HCT116 (cell line): ENCODE results near the gene GTF3C5. TPM values are rescaled to one million over a fixed set of nuclear protein-coding genes. Genes with fewer than 3 reads are reported as not detected.

Experiments used
- ATAC-seq: fragments of 200-7000 bp; cut with Tn5 transposase; 2 replicates; pipeline ENCODE4 v1.9.1; 2020; ENCODE audit warnings: mild to moderate bottlenecking, moderate library complexity
- BruUV-seq: library from RNA; stranded (reverse); fragments of 400-500 nt; replicated peaks from 2 replicates; lab custom pipeline; 2021; lab: Mats Ljungman, UMichigan
- CTCF ChIA-PET: fragments of 300-600 bp; sonication (Branson Sonifier 250); formaldehyde crosslinking; loops from one replicate; lab custom pipeline; 2021; ENCODE audit warnings: antibody characterized with exemption; lab: Charles Lee
- POLR2A ChIA-PET: fragments of 300-600, 350-600 bp; sonication (Branson Sonifier 250); formaldehyde crosslinking; loops from one replicate; lab custom pipeline; 2021; ENCODE audit warnings: antibody characterized with exemption; lab: Charles Lee
- RAD21 ChIA-PET, 2 experiments: fragments of 300-600 bp; sonication (Branson Sonifier 250); formaldehyde crosslinking; loops; one replicate each; lab custom pipeline; 2023; ENCODE audit warnings: low total read pairs in 2 of 2; ENCODE audit not compliant: uncharacterized antibody in 2 of 2, unreplicated experiment in 2 of 2, low non-redundant PET in 1 of 2; lab: Charles Lee
- DNase-seq: peaks from one replicate; pipeline ENCODE4 v3.0.0-alpha.2; 2010; ENCODE audit warnings: low read depth, low spot score
- H2AFZ ChIP-seq: fragments of 200-600 bp; shearing (Covaris generic), sonication (generic); 2 replicates; pipeline ENCODE4 v1.6.1; 2017; ENCODE audit warnings: low read depth, mixed run types, mixed read lengths, antibody characterized with exemption, low read length; ENCODE audit not compliant: poor library complexity, severe bottlenecking
- H3K27ac ChIP-seq: 2 replicates; pipeline ENCODE4 v1.5.1; 2012; ENCODE audit warnings: low read depth, low read length
- H3K27me3 ChIP-seq: fragments of 200-600 bp; sonication (generic); 2 replicates; pipeline ENCODE4 v1.6.1; 2016; ENCODE audit warnings: mixed run types, low read length, mixed read lengths; ENCODE audit not compliant: insufficient read depth
- H3K36me3 ChIP-seq, 2 experiments: fragments of 200-500 bp in 1 of 2; fragments of 200-600 bp in 1 of 2; sonication (Bioruptor generic) in 1 of 2; sonication (generic) in 1 of 2; 2 replicates each; pipeline versions ENCODE4 v1.5.1 to v1.6.1; 2014 to 2016; ENCODE audit warnings: low read length in 2 of 2, inconsistent platforms in 1 of 2, mixed read lengths in 1 of 2, mixed run types in 1 of 2; ENCODE audit not compliant: insufficient read depth in 2 of 2, control insufficient read depth in 1 of 2
- H3K4me1 ChIP-seq, 2 experiments: fragments of 200-600 bp in 1 of 2; sonication (generic) in 1 of 2; 2 replicates each; pipeline versions ENCODE4 v1.5.1 to v1.6.1; 2012 to 2017; ENCODE audit warnings: low read length in 2 of 2, inconsistent platforms in 1 of 2, mild to moderate bottlenecking in 1 of 2, mixed read lengths in 1 of 2, mixed run types in 1 of 2, moderate library complexity in 1 of 2; ENCODE audit not compliant: insufficient read depth in 2 of 2, control insufficient read depth in 1 of 2
- H3K4me2 ChIP-seq: fragments of 200-600 bp; sonication (generic); 2 replicates; pipeline ENCODE4 v1.6.1; 2017; ENCODE audit warnings: mixed run types, low read length, mixed read lengths
- H3K4me3 ChIP-seq, 2 experiments: fragments of 200-600 bp in 1 of 2; sonication (generic) in 1 of 2; replicated peaks in 1 of 2; 2 replicates each; pipeline ENCODE4 v1.5.1; 2011 to 2016; ENCODE audit warnings: low read length in 2 of 2, control low read depth in 1 of 2, low read depth in 1 of 2, mild to moderate bottlenecking in 1 of 2, mixed read lengths in 1 of 2, mixed run types in 1 of 2
- H3K79me2 ChIP-seq: fragments of 200-600 bp; sonication (generic); 2 replicates; pipeline ENCODE4 v1.6.1; 2017; ENCODE audit warnings: mild to moderate bottlenecking, mixed run types, low read length, moderate library complexity, mixed read lengths; ENCODE audit not compliant: insufficient read depth
- H3K9ac ChIP-seq: fragments of 200-600 bp; sonication (generic); 2 replicates; pipeline ENCODE4 v1.6.1; 2016; ENCODE audit warnings: low read length, mixed read lengths
- H3K9me2 ChIP-seq: fragments of 200-600 bp; sonication (generic), shearing (Covaris generic); 2 replicates; pipeline ENCODE4 v1.6.1; 2017; ENCODE audit warnings: mixed run types, mild to moderate bottlenecking, moderate library complexity; ENCODE audit not compliant: insufficient read depth
- H3K9me3 ChIP-seq, 2 experiments: fragments of 200-500 bp in 1 of 2; fragments of 200-600 bp in 1 of 2; sonication (Bioruptor generic) in 1 of 2; sonication (generic) in 1 of 2; 2 replicates each; pipeline ENCODE4 v1.6.1; 2014 to 2017; ENCODE audit warnings: low read length in 2 of 2, mixed read lengths in 2 of 2, inconsistent platforms in 1 of 2, low read depth in 1 of 2, mild to moderate bottlenecking in 1 of 2, mixed run types in 1 of 2, moderate library complexity in 1 of 2; ENCODE audit not compliant: control insufficient read depth in 1 of 2, insufficient read depth in 1 of 2
- H4K20me1 ChIP-seq: fragments of 200-600 bp; sonication (generic), shearing (Covaris generic); 2 replicates; pipeline ENCODE4 v1.6.1; 2017; ENCODE audit warnings: mixed run types, mild to moderate bottlenecking, moderate library complexity; ENCODE audit not compliant: insufficient read depth
- CEBPB ChIP-seq: IDR thresholded peaks from 2 replicates; pipeline ENCODE4 v1.6.1; 2012; ENCODE audit warnings: low read depth
- CTCF ChIP-seq, 3 experiments: fragments of 200-600 bp in 1 of 3; sonication (generic) in 1 of 3; IDR thresholded peaks in 2 of 3; conservative IDR thresholded peaks in 1 of 3; 2 replicates each; pipeline ENCODE4 v1.5.1; 2012 to 2017; ENCODE audit warnings: low read depth in 2 of 3, low read length in 2 of 3, antibody characterized with exemption in 1 of 3, borderline replicate concordance in 1 of 3, control low read depth in 1 of 3, mild to moderate bottlenecking in 1 of 3, mixed read lengths in 1 of 3, mixed run types in 1 of 3, moderate library complexity in 1 of 3; ENCODE audit not compliant: insufficient read depth in 1 of 3
- ELF1 ChIP-seq: IDR thresholded peaks from 2 replicates; pipeline ENCODE4 v1.6.1; 2012; ENCODE audit warnings: low read depth, borderline replicate concordance
- JUND ChIP-seq: IDR thresholded peaks from 2 replicates; pipeline ENCODE4 v1.6.1; 2012
- POLR2A ChIP-seq: IDR thresholded peaks from 2 replicates; pipeline ENCODE4 v1.7.0; 2011; ENCODE audit warnings: borderline replicate concordance; ENCODE audit not compliant: insufficient read depth, insufficient read length; ENCODE audit errors: extremely low read depth
- RAD21 ChIP-seq: IDR thresholded peaks from 2 replicates; pipeline ENCODE4 v1.6.1; 2012; ENCODE audit warnings: low read depth, mild to moderate bottlenecking
- REST ChIP-seq: IDR thresholded peaks from 2 replicates; pipeline ENCODE4 v1.6.1; 2012; ENCODE audit warnings: low read depth
- SIN3A ChIP-seq: IDR thresholded peaks from 2 replicates; pipeline ENCODE4 v1.6.1; 2012; ENCODE audit warnings: low read depth
- SP1 ChIP-seq: IDR thresholded peaks from 2 replicates; pipeline ENCODE4 v1.6.1; 2012; ENCODE audit warnings: low read depth
- YY1 ChIP-seq: IDR thresholded peaks from 2 replicates; pipeline ENCODE4 v1.6.1; 2011; ENCODE audit warnings: low read length, low read depth, moderate library complexity, mild to moderate bottlenecking; ENCODE audit not compliant: insufficient replicate concordance; ENCODE audit errors: extremely low read depth
- intact Hi-C: fragments of 100-400 bp; cut with micrococcal nuclease; formaldehyde crosslinking; loops from 2 replicates; pipeline ENCODE4 v1.10.0; 2022
- total RNA-seq: library from RNA; stranded (reverse); gene quantifications from one replicate; pipeline ENCODE4 v1.2.1, GENCODE V29; 2021; ENCODE audit not compliant: unreplicated experiment
- TF ChIP-seq, protein P1 (sequence below): IDR thresholded peaks from 2 replicates; pipeline ENCODE4 v1.6.1; 2011; ENCODE audit warnings: mild to moderate bottlenecking, low read length, moderate library complexity; ENCODE audit not compliant: insufficient replicate concordance; ENCODE audit errors: extremely low read depth

Gene GTF3C5
- total RNA-seq, 1 experiment from 2014 or later: 95.1 TPM

DNA sequence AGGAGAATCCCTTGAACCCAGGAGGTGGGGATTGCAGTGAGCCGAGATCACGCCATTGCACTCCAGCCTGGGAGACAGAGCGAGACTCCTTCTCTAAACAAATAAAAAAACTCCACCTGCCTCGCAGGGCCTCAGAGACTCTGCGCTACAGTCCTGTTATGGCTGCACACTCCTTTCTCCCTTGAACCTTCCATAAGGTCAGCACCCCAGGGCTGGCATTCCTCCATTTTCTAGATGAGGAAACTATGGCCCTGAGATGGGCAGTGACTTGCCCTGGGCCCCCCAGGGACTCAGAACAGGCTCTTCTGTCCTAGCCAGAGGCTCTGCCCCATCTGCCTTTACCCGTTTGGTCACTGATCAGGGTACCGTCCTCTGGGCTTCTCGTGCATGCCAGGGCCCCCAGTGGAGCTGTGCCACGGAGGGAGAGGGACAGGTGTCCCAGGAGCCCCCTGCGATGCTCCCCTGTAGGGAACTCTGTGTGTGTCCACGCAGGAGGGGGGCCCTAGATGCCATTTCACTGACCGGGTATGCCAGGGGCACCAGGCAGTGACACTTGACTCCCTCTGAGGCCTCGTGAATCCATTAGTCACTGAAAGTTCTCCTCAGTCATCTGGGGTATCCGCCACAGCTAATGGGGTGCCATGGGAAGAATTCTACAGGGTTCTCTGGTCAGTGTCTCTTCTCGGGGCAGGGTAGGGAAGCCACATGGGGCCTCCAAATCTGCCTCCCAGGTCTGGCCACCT, 74.1 kb downstream of the GTF3C5 start:
- ChIA-PET POLR2A (no interaction called here), CTCF (interaction anchor here (2.1 kb wide), 1 partner anchor 39 kb away, joined by 7 read pairs; no protein-coding TSS in a partner anchor)
- H3K9me3 ChIP-seq: no peaks in the 10 kb centered on the region
- no peaks in the 10 kb centered on the region for H3K4me1 ChIP-seq
- H3K9me2 ChIP-seq: no peaks in the 10 kb centered on the region
- TF ChIP-seq ELF1: no peak
- TF ChIP-seq, all 23 proteins: peak for 0
- RAD21 ChIA-PET: no interaction called here
- intact Hi-C loops: no loop called here
- no peak overlapping the region for H3K27ac ChIP-seq
- no peaks in the 10 kb centered on the region for H3K27me3 ChIP-seq
- no peak overlapping the region for H2AFZ ChIP-seq
- no peaks in the 10 kb centered on the region for H4K20me1 ChIP-seq
- no peak overlapping the region for H3K9ac ChIP-seq
- H3K79me2 ChIP-seq: no peaks in the 10 kb centered on the region
- no peak overlapping the region for H3K4me2 ChIP-seq
- H3K4me3 ChIP-seq: no peak overlapping the region
- ATAC-seq (no peak), DNase-seq (no peak)
- peaks cover 21 to 53% of the 10 kb centered on the region in 2 experiments for H3K36me3 ChIP-seq
- BruUV-seq: no TSS peak

GRCh38 chr9:133105461-133105770, 74.6 kb downstream of the GTF3C5 start:
- ChIA-PET POLR2A (interaction anchor here (0.7 kb wide), 1 partner anchor 1220 kb away, joined by 3 read pairs; no protein-coding TSS in a partner anchor), CTCF (interaction anchor here (2.1 kb wide), 1 partner anchor 39 kb away, joined by 7 read pairs; no protein-coding TSS in a partner anchor)
- BruUV-seq: no TSS peak
- TF ChIP-seq YY1 (no peak), POLR2A (no peak), CTCF (IDR thresholded peaks at IDR 0.05 in 2 of 3, conservative IDR thresholded peaks at IDR 0.05 in 1 of 3; ENCODE audit: borderline replicate concordance in 1 of 3, insufficient read depth in 1 of 3, low read depth in 2 of 3, low read length in 2 of 3) (no peak), RAD21 (no peak), JUND (no peak), SIN3A (no peak), REST (no peak), CEBPB (no peak), SP1 (no peak)
- TF ChIP-seq, protein P1, sequence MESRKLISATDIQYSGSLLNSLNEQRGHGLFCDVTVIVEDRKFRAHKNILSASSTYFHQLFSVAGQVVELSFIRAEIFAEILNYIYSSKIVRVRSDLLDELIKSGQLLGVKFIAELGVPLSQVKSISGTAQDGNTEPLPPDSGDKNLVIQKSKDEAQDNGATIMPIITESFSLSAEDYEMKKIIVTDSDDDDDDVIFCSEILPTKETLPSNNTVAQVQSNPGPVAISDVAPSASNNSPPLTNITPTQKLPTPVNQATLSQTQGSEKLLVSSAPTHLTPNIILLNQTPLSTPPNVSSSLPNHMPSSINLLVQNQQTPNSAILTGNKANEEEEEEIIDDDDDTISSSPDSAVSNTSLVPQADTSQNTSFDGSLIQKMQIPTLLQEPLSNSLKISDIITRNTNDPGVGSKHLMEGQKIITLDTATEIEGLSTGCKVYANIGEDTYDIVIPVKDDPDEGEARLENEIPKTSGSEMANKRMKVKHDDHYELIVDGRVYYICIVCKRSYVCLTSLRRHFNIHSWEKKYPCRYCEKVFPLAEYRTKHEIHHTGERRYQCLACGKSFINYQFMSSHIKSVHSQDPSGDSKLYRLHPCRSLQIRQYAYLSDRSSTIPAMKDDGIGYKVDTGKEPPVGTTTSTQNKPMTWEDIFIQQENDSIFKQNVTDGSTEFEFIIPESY: no peak

More at GRCh38 chr9:133105461-133105770, 74.6 kb downstream of the GTF3C5 start:
- Histone ChIP-seq H3K4me3 (no peak overlapping the region), H3K27me3 (no peaks in the 10 kb centered on the region), H4K20me1 (no peaks in the 10 kb centered on the region), H3K4me2 (no peak overlapping the region), H3K9ac (no peak overlapping the region), H3K9me2 (no peaks in the 10 kb centered on the region), H3K9me3 (no peaks in the 10 kb centered on the region), H3K36me3 (peaks cover 24 to 55% of the 10 kb centered on the region in 2 experiments), H3K27ac (no peak overlapping the region), H3K79me2 (no peaks in the 10 kb centered on the region), H3K4me1 (no peaks in the 10 kb centered on the region), H2AFZ (no peak overlapping the region)
- intact Hi-C loops: no loop called here
- ATAC-seq (no peak), DNase-seq (no peak)
- RAD21 ChIA-PET: interaction anchor here in 1 of 2 experiments (0.6 kb wide), 1 partner anchor 354 kb away, joined by 3 read pairs; the partner anchor contains the start of gene CACFD1
